Retina (tissue), 1 donor: ENCODE data around the gene IQCN.

ENCODE experiments used
- DNase-seq: peaks from one replicate; pipeline ENCODE4 v3.0.0-alpha.2; 2016

Gene IQCN

GRCh38 chr19:18284712-18285360 lies 10.6 kb upstream of the IQCN start:
- no peak for DNase-seq

- DNase-seq: no peak
Measured at GRCh38 chr19:18283338-18283737, 9.1 kb upstream of the IQCN start.

DNA sequence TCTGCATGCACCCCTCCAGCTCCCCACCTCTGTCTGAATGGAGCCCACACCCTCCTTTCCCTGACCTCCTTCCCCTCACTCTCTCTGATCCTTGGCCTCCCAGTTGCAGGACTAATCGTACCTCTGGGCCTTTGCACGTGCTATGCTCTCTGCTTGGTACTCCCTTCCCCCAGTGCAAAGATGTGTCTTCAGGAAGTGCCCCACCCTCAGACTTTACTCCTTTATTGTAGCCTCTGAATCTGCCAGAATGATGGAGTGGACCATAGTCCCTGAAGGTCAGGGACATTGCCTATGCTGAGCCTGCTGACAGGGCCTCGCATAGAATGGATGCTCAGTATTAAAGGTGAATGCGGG lies 8.5 kb upstream of the IQCN start:
- no peak for DNase-seq

- peak; percentile 86 for DNase-seq
Measured at GRCh38 chr19:18282021-18282787, 8.0 kb upstream of the IQCN start.

- peak; percentile 98 for DNase-seq
Measured at GRCh38 chr19:18281082-18282020, 7.1 kb upstream of the IQCN start, which contains the start of gene JUND. Gene JUND (minus strand): TSS chr19:18281622. CDS start chr19:18281484, 138 bp downstream.

DNA sequence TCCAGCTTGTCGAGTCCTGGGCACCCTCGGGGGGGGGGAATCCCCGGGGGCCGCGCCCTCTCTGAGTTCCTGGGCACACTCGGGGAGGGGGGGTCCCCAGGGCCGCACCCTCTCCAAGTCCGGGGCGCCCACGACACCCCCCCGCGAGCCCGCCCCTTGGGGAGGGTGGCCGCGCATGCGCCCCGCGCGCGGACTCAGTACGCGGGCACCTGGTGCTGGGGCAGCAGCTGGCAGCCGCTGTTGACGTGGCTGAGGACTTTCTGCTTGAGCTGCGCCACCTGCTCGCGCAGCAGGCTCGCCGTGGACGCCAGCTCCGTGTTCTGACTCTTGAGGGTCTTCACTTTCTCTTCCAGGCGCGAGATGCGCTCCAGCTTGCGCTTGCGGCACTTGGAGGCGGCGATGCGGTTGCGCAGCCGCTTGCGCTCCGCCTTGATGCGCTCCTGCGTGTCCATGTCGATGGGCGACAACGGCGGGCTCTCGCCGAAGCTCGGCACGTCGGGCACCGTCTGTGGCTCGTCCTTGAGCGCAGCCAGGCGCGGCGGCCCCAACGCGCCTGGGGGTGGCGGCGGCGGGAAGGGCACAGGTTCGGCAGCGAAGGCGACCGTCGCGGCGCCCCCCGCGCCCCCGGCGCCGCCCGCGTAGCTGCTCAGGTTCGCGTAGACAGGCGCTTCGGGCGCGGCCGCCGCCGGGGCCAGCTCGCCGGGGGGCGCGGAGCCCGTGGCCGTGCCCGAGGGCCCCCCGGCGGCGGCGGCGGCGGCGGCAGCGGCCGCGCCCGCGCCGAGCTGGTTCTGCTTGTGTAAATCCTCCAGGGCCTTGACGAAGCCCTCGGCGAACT lies 6.2 kb upstream of the IQCN start:
- DNase-seq: peak; percentile 92

GRCh38 chr19:18279516-18280246 lies 5.4 kb upstream of the IQCN start:
- peak; percentile 97 for DNase-seq

DNA sequence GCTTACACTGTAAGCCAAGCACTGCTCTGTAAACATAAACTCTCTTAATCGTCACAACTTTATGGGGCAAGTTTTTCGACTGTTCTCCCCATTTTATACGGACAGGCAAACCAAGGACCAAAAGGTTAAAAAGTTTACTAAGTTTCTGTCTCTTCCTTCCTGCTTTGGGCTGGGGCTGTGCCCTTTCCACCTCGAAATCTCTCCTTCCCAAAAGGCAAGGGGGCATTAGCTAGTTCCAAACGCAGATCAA lies 4.9 kb upstream of the IQCN start:
- DNase-seq: no peak

- no peak for DNase-seq
Measured at GRCh38 chr19:18278521-18279265, 4.4 kb upstream of the IQCN start.

- DNase-seq: no peak
Measured at GRCh38 chr19:18274781-18275356, 617 bp upstream of the IQCN start.

DNA sequence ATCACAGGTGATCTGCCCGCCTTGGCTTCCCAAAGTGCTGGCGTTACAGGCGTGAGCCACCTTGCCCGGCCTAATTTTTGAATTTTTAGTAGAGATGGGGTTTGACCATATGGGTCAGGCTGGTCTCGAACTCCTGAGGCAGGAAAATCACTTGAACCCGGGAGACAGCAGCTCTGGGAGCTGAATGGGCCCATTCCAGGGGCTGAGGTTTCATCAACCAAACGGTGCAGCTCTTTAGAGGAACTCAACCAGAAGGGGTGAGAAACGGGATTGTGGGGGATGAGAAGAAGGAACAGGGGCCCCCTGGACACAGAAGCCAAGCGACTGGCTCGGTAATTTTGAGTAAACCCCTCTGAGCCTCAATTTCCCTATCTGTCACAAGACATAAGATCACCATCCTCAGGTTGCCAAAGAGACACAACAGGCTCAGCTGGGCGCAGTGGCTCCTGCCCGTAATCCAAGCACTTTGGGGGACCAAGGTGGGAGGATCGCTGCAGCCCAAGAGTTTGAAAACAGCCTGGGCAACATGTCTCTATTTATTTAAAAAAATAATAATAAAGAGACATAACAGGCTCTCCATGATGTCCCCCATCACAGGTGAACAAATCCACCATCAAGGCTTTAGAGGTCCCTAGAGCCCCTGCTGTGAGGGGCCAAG lies 562 bp downstream of the IQCN start:
- no peak for DNase-seq

- no peak for DNase-seq
Measured at GRCh38 chr19:18271433-18271841, 2.8 kb downstream of the IQCN start.

DNA sequence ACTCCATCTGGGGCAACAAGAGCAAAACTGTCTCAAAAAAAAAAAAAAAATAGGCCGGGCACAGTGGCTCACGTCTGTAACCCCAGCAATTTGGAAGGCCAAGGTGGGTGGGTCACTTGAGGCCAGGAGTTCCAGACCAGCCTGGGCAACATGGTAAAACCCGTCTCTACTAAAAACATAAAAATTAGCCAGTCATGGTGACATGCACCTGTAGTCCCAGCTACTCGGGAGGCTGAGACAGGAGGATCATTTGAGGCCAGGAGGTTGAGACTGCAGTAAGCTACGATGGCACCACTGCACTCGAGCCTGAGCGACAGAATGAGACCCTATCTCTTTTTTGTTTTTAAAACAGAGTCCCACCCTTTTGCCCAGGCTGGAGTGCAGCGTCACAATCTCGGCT lies 3.9 kb downstream of the IQCN start:
- DNase-seq: no peak

DNA sequence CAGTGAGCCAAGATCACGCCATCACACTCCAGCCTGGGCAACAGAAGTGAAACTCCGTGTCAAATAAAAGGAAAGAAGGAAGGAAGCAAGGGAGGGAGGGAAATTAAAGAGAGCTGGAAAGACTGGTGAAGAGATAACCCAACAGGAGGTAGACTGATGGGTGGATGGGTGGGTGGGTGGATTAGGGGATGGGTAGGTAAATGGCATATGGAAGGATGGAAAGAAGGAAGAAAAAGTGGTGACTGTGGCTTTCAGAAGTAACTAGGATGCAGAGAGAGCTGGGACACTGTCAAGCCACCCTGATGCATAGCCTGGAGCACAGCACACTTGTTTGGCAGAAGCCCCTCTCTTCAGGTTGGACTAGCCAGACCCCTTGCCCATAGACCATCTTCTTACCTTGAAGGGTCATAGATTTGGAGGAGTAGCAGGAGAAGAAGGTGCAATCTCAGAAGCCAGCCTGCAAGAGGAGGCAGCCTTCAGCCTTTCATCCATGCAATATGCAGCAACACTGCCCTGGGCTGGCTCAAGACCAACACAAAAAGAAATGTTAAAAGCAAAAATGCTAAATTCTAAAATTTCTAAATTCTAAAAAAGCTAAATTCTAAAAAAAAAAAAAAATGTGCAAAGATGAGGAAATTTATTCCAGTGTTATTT lies 5.1 kb downstream of the IQCN start:
- DNase-seq: no peak

DNA sequence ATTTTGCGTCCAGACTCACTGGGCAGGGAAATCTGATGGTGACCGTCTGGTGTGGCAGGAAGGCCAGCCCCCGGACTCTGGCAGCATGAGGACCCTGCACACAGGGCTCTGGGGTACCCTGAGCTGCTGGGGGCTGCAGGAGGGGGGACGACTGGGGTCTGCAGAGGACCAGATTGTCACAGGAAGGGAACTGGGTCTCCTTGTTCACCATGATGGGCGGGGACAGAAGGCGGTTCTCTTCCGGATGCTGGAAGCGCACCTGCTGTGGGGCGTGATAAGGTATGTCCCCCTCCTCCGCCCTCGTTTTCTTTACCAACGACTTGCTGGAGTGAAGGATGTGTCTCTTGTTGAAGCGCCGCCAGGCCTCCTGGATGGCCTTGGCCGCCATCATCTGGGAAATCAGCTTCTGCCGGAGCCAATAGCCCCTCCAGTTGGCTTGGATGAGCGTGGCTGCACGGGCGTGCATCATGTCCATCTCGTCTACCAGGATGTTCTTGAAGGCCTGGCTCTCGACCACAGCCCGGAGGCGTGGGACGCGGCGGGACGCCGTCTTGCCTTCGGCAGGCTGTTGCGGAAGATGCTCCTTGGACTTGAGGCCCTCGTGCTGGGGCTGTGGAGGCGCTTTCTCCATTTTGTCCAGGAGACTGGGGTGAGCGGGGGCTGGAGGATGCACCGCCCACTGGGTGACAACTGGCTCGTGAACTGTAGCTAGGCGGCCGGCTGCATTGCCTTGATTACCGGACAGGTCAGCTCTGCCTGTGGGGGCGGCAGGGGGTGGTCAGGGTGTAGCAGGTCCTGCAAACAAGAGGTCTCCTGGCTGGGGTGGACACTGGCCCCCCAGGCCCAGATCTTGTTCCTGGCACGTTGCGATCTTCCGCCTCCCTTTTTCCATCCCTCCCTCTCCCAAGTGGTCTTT lies 7.2 kb downstream of the IQCN start:
- DNase-seq: no peak

- DNase-seq: no peak
Measured at GRCh38 chr19:18265582-18265981, 8.7 kb downstream of the IQCN start.

DNA sequence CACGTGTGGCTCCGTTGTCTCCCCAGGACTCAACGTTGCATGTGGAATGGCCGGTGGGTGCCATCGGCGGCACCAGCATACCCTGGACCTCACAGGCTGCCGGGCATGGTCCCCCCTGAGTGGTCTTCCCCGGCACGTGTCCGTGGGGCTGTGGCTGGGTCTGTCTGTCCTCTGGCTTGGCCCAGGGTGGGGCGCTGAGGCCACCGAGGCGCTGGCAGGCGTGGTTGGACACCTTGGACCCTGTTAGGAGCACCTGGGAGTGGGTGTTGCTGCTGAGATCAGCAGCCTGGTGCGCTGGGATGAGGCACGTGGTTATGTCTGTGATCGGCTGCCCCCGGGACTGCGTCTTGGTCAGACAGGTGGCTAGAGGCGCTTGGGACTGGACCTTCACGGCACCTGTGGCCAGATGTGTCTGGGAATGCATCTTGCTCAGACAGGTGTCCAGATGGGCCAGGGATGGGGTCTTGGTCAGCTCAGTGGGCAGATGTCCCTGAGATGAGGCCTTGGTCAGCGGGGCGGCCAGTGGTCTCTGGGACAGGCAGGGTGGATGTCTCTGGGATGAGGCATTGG lies 9.2 kb downstream of the IQCN start:
- no peak for DNase-seq

GRCh38 chr19:18264137-18264854 lies 10.0 kb downstream of the IQCN start:
- DNase-seq: no peak
